DOHH2 (cell line): ENCODE results near the gene PFKL.

ENCODE experiments used
- H3F3A ChIP-seq: fragments of 200-600 bp; sonication (generic), shearing (Covaris generic); 2 replicates; pipeline ENCODE4 v1.6.0; 2016; ENCODE audit warnings: antibody characterized with exemption, mild to moderate bottlenecking; ENCODE audit not compliant: control insufficient read depth, insufficient read depth
- H3K27ac ChIP-seq: fragments of 200-600 bp; sonication (generic); 2 replicates; pipeline ENCODE4 v1.5.1; 2014; ENCODE audit warnings: low read depth, mild to moderate bottlenecking, low read length, moderate library complexity
- H3K27me3 ChIP-seq: fragments of 200-600 bp; sonication (generic); 2 replicates; pipeline ENCODE4 v1.6.1; 2014; ENCODE audit warnings: mild to moderate bottlenecking, low read length, mixed read lengths; ENCODE audit not compliant: control insufficient read depth
- H3K36me3 ChIP-seq: fragments of 200-600 bp; sonication (generic); 2 replicates; pipeline ENCODE4 v1.6.1; 2014; ENCODE audit warnings: mild to moderate bottlenecking, low read length, moderate library complexity, mixed read lengths; ENCODE audit not compliant: control insufficient read depth
- H3K4me1 ChIP-seq: fragments of 200-600 bp; sonication (generic); 2 replicates; pipeline ENCODE4 v1.6.1; 2014; ENCODE audit warnings: mild to moderate bottlenecking, low read length, mixed read lengths; ENCODE audit not compliant: control insufficient read depth
- H3K4me2 ChIP-seq: fragments of 200-600 bp; sonication (generic); 2 replicates; pipeline ENCODE4 v1.6.0; 2014; ENCODE audit warnings: mild to moderate bottlenecking, low read length, moderate library complexity
- H3K4me3 ChIP-seq: fragments of 200-600 bp; sonication (generic); 2 replicates; pipeline ENCODE4 v1.5.1; 2014; ENCODE audit warnings: mild to moderate bottlenecking, low read length, mixed read lengths
- H3K79me2 ChIP-seq: fragments of 200-600 bp; sonication (generic); 2 replicates; pipeline ENCODE4 v1.6.1; 2014; ENCODE audit warnings: mild to moderate bottlenecking, low read length, mixed read lengths; ENCODE audit not compliant: control insufficient read depth
- H3K9me2 ChIP-seq: fragments of 200-600 bp; sonication (generic); replicated peaks from 2 replicates; pipeline ENCODE4 v1.6.1; 2014; ENCODE audit warnings: mild to moderate bottlenecking, low read length, mixed read lengths; ENCODE audit not compliant: control insufficient read depth
- H3K9me3 ChIP-seq: fragments of 200-600 bp; sonication (generic); 2 replicates; pipeline ENCODE4 v1.6.1; 2014; ENCODE audit warnings: antibody characterized with exemption, low read length, mixed read lengths; ENCODE audit not compliant: control insufficient read depth, insufficient read depth
- H4K20me1 ChIP-seq: fragments of 200-600 bp; sonication (generic); 2 replicates; pipeline ENCODE4 v1.6.0; 2014; ENCODE audit warnings: low read depth, mild to moderate bottlenecking, antibody characterized with exemption, low read length, moderate library complexity; ENCODE audit not compliant: control insufficient read depth, insufficient read depth
- EZH2phosphoT487 ChIP-seq: fragments of 200-600 bp; sonication (generic); IDR thresholded peaks from 2 replicates; pipeline ENCODE4 v1.6.1; 2017; ENCODE audit warnings: borderline replicate concordance, mild to moderate bottlenecking, antibody characterized with exemption, low read length, moderate library complexity, mixed read lengths
- TF ChIP-seq, protein P1 (sequence below): fragments of 200-600 bp; sonication (generic); IDR thresholded peaks from one replicate; pipeline ENCODE4 v1.5.1; 2014; ENCODE audit warnings: antibody characterized with exemption, mild to moderate bottlenecking, low read depth, low read length; ENCODE audit not compliant: poor library complexity, severe bottlenecking

PFKL gene

GRCh38 chr21:44283948-44284347 lies 15.9 kb upstream of the PFKL start:
- H3K79me2 ChIP-seq = no peaks in the 10 kb centered on the region
- H3K9me3 ChIP-seq = no peaks in the 10 kb centered on the region
- no peaks in the 10 kb centered on the region for H3K36me3 ChIP-seq
- H3F3A ChIP-seq = no peaks in the 10 kb centered on the region
- no peak overlapping the region for H3K27ac ChIP-seq
- H3K4me2 ChIP-seq = no peak overlapping the region
- H4K20me1 ChIP-seq = no peaks in the 10 kb centered on the region
- peaks cover 19% of the 10 kb centered on the region for H3K27me3 ChIP-seq
- no peak for TF ChIP-seq EZH2phosphoT487
- TF ChIP-seq, protein P1, sequence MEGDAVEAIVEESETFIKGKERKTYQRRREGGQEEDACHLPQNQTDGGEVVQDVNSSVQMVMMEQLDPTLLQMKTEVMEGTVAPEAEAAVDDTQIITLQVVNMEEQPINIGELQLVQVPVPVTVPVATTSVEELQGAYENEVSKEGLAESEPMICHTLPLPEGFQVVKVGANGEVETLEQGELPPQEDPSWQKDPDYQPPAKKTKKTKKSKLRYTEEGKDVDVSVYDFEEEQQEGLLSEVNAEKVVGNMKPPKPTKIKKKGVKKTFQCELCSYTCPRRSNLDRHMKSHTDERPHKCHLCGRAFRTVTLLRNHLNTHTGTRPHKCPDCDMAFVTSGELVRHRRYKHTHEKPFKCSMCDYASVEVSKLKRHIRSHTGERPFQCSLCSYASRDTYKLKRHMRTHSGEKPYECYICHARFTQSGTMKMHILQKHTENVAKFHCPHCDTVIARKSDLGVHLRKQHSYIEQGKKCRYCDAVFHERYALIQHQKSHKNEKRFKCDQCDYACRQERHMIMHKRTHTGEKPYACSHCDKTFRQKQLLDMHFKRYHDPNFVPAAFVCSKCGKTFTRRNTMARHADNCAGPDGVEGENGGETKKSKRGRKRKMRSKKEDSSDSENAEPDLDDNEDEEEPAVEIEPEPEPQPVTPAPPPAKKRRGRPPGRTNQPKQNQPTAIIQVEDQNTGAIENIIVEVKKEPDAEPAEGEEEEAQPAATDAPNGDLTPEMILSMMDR = no peak
- H3K4me3 ChIP-seq = no peak overlapping the region
- peaks cover 5% of the 10 kb centered on the region; the same call in 1 of the 2 replicates for H3K4me1 ChIP-seq
- no peaks in the 10 kb centered on the region for H3K9me2 ChIP-seq

GRCh38 chr21:44285138-44285992 lies 14.5 kb upstream of the PFKL start, which contains the start of gene AIRE:
Gene AIRE (plus strand): TSS chr21:44285876. CDS start chr21:44286007, 131 bp downstream.
- H3K4me3 ChIP-seq = no peak within 1 kb of the TSS
- no peak within 1 kb of the TSS for H3K4me2 ChIP-seq
- no peaks in the 10 kb centered on the region for H3F3A ChIP-seq
- H3K27me3 ChIP-seq = peaks cover 19% of the 10 kb centered on the region
- no peaks in the 10 kb centered on the region for H3K79me2 ChIP-seq
- no peaks in the 10 kb centered on the region; the same call in 1 of the 2 replicates for H3K4me1 ChIP-seq
- H3K27ac ChIP-seq = no peak within 1 kb of the TSS
- no peaks in the 10 kb centered on the region for H3K36me3 ChIP-seq
- no peaks in the 10 kb centered on the region for H3K9me2 ChIP-seq
- H3K9me3 ChIP-seq = no peaks in the 10 kb centered on the region
- no peak for TF ChIP-seq EZH2phosphoT487
- TF ChIP-seq, protein P1 = no peak
- H4K20me1 ChIP-seq = no peaks in the 10 kb centered on the region

DNA sequence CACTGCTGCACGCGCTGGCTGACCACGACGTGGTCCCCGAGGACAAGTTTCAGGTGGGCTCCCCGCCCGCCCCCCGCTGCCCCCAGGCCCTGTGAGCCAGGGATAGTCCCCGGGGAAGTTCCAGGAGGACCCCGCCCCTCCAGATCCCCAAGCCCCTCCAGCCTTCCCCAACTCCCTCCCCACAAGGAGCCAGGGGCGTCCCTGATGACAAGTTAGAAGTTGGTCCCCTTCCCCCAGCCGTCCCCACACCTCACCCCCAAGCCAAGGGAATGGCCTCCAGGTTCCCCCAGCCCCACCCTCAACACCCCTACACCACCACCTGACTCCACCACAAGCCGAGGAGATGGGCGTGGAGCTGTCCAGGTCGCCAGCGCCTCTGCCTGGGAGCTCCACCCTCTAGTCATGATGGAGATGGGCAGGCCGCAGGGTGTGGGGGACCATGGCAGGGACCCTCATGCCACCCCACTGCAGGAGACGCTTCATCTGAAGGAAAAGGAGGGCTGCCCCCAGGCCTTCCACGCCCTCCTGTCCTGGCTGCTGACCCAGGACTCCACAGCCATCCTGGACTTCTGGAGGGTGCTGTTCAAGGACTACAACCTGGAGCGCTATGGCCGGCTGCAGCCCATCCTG lies 13.7 kb upstream of the PFKL start:
- Histone ChIP-seq H3K36me3 (no peaks in the 10 kb centered on the region), H3K4me2 (no peak overlapping the region), H3K79me2 (no peaks in the 10 kb centered on the region), H3K9me2 (no peaks in the 10 kb centered on the region), H3K27ac (no peak overlapping the region), H4K20me1 (no peaks in the 10 kb centered on the region), H3F3A (no peaks in the 10 kb centered on the region), H3K4me3 (no peak overlapping the region), H3K4me1 (no peaks in the 10 kb centered on the region; the same call in 1 of the 2 replicates), H3K27me3 (peaks cover 22% of the 10 kb centered on the region), H3K9me3 (no peaks in the 10 kb centered on the region)
- no peak for TF ChIP-seq EZH2phosphoT487
- TF ChIP-seq, protein P1 = no peak
